NOMO-1 treated with dmso at 0.1 percent for 144 hours (cell line): ENCODE results near the gene ARPC5L.
"Not testable (repeated sequence)": the region's sequence is repeated elsewhere in the genome, so short reads cannot be mapped to it uniquely, and the experiment has no call there.

Experiments
- DNase-seq: peaks from one replicate; lab custom pipeline; 2025; ENCODE audit not compliant: unreplicated experiment; lab: John Stamatoyannopoulos, UW

ARPC5L gene

DNA sequence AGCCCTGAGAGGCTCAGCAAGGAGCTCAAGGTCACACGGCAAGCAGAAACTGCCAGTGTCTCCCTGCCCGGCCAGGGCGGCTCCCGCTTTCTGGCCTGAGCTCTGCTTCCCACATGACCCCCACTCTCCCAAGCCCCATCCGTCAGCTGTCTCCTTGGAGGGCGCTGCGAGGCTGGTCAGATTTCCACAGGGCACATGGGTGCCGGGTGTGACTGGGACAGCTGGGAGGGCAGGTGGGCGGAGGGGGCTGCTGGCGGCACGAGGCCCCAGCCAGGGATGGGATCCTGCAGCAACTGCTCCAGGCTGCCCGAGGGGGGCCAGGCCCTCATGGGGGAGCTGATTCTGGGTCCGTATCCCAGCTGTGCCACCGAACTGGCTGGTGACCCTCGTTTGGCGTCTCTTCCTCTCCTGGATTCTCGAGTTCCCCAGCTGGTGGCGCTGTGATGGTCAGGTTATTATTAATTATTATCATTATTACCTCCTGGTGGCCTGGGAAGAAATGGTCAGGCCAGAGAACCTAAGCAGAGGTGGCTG is 21.6 kb upstream of the ARPC5L start:
- no peak for DNase-seq

DNA sequence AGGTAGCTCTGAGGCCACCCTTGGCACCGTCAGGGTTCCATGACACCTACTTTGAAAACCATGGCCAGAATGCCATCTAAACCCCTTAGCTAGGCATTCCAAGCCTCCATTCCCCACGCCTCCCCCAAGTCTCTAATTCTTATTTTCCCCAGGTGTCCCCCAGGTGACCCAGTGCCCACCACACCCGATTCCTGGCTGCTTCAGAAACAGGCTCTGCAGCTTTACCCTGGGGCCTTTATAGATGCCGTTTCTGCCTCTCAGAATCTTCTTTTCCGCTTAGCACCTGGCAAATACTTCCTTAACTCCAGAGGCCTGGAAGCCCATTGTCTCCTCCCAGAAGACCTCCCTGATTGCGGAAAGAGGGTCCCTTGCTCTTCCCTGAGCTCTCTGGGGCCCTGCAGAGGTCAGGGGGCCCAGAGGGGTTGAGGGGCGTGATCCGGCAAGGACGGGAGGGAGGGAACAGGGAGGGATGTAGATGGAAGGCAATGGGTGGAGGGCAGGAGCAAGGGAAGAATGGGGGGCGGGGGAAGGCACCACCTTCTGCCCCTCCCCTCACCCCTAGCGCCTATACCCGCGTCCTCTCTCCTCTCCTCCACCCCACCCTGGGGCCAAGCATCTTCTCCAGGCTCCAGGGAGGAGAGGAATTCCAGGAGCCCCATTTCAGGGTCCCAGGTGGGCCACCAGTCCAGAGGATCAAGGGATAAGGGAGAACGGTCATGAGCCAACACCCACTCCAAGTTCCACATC is 20.7 kb upstream of the ARPC5L start:
- no peak for DNase-seq

DNA sequence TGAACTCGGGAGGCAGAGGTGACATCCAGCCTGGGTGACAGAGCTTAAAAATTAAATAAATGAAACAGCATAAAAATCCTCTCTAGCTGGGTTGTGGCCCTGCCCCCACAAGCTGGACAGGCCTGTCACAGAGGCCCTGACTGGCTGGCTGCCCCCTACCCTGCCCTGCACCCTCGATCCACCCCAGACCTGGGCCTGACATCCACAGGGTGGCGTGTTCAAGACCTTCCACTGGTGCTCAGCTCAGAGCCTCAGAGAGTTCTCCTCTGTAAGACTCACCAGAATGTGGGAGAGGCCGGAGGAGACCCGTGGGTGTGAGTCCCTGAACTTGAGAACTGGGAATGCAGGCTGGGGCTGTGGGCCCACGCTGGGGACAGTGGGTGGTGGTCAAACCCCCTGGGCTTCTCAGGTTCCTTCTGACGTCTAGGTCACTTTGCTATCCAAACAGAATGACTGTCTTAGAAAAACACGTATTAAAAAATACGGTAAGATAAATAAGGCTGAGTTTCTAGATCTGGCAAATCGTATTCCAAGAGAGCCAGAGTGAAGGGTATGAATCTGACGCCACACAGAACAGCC is 18.4 kb upstream of the ARPC5L start:
- DNase-seq = no peak

DNA sequence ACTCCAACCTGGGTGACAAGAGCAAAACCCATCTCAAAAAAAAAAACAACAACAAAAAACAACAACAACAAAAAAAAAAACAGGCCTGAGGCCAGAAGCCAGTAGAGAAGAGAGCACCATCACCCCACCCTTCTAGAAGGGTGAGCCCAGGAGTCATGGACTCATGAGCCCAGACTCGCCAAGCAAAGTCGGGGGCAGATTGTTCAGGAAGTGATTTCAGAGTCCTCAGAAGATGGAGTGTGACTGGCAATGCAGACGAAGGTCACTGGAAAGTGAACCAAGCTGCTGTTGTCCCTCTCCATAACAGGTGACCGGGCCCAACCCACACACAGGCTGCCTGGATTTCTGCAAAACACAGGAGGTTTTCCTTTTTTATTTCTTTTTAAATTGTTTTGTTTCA is 17.6 kb upstream of the ARPC5L start:
- no peak for DNase-seq

DNA sequence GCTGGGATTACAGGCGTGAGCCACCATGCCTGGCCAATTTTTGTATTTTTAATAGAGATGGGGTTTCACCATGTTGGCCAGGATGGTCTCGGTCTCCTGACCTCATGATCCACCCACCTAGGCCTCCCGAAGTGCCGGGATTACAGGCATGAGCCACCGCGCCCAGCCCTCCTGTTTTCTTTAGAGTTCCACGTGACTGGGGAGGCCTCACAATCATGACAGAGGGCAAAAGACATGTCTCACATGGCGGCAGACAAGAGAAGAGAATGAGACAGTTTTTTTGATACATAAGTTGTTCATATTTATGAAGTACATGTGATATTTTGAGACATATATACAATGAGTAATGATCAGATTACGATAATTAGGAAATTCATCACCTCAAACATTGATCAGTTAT is 15.5 kb upstream of the ARPC5L start:
- DNase-seq = not testable (repeated sequence)

DNA sequence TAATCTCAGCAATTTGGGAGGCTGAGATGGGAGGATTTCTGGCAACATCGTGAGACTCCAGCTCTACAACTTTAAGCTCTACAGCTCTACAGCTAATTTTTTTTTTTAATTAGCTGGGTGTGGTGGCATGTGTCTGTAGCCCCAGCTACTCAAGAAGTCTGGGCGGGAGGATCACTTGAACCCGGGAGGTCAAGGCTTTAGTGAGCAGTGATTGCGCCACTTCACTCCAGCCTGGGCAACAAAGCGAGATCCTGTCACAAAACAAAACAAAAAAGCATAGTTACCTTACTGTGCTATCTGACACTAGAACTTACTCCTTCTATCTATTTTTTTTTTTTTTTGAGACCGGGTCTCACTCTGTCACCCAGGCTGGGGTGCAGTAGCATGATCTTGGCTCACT is 15.0 kb upstream of the ARPC5L start:
- no peak for DNase-seq

DNA sequence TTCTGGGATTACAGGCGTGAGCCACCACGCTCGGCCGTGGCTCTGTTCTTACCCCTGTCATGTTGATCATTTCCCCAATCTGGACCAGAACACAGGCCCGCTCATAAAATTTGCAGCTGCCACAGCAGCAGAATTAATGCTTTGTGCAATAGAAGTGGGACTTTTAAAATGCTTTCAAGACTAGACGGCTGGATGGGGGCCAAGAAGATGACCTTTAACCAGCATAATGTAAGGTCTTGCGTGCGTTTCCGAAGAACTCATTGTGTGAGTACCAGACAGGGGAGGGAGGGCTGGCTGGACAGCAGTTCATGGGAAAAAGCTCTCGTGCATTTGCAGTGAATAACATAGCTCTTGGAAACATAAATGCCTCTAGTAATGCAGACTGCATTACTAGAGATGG is 12.1 kb upstream of the ARPC5L start:
- DNase-seq = no peak

DNA sequence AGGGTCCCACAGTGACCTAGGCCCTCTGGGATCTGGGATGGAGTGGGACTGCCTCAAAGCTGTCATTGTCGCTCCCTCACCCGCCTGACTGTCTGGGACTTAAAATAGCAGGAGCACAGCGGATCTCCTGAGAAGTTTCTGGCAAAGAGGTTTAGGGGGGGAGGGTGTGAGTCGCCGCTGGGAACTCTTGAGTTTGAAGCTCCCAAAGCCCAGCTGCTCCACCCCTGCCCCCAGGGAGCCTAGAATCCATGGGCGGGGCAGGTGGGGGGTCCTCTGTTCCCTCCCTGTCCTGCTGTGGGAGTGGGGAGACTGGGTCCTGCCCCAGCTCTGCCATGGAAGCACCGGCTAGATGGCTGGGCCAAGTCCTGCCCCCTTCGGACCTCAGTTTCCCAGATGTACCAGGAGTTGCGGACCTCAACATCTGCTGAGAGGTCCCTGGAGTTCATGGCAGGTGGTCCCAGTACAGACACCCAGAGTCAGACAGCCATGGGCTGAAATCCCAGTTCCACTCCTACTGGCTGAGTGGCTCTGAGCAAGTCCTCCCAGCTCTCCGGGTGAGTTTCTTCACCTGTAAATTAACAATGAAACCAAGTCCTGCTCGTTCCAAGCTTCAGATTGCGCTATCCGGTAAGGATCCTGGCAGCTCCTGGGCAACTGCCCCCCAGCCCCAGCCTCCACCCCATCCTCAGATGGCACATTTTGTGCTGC is 9.7 kb upstream of the ARPC5L start:
- no peak for DNase-seq

DNA sequence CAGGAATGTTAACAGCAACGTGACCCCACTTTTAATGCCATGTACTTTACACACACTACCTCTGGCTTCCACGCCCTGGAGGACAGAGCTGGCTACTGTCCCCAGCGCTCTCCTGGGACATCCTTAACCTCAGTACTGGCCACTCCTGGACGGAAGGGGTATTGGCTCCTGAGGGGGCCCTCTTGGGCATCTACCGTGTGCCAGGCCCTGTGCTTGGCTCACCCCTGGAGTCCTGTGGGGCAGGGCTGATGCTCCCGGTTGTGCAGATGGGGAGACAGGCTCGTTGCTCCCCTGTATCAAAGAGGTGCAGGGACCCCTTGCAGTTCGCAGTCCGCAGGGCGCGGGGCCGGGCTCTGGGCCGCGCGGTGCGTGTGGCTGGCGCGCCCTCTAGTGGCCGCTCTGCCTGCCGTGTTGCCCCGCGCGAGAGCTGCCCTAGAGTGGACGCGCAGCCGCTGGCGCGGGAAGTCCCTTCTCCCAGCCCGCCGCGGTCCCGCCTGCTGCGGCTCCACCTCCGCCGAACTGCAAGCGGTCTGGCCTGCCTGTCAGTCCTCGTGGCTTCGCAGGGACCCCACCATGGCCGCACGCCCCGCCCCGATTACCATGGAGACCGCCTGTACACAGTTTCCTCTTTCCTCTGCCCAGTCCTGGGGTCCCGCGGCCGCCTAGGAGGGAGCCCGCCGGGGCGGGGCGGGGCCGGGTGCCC is 8.9 kb upstream of the ARPC5L start, which contains the start of gene WDR38:
Gene WDR38, plus strand, starts transcription at position 632 of the 703 bp plus-strand sequence. CDS start 72 bp downstream, outside the sequence.
- peak; percentile 64 for DNase-seq

DNA sequence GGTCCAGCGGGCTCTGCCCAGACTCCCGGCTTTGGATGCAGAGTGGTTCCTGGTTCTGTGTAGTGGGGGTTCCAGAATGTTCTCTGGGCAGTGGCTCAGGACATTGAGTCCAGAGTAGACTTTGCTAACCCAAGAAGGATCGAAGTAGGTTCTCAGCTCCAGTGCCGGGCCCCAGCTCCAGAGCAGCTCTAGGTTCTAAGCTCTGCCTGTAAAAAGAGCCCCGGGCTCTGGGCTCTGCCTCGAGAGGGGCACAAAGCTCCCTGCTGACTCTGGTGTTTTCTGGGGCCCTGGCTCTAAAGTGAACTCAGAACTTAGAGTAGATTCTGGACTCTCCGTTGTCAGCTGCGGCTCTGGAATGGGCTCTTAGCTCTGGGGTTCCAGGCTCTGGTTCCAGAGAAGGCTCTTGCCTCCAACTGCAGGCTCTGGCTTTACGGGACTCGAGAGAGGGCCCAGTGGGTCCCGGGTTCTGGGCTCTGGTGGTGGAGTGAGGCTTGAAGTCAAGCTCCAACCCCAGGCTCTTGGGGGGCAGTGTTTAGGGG is 8.3 kb upstream of the ARPC5L start:
- DNase-seq = no peak

DNA sequence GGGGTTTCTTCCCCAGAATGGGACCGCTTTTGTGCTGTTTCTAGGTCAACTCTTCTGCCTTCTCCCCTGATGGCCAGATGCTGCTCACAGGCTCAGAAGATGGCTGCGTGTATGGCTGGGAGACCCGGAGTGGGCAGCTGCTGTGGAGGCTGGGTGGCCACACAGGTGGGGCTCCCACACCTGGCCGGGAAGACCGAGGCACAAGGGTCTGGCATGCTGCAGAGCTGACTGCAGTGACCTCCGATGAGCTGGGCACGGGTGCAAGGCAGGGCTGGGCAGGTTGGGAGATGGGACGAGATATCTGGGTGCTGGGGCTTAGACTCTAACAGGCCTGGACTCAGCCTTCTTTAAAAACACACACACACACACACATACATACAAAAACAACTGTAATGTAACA is 7.8 kb upstream of the ARPC5L start:
- DNase-seq = no peak

DNA sequence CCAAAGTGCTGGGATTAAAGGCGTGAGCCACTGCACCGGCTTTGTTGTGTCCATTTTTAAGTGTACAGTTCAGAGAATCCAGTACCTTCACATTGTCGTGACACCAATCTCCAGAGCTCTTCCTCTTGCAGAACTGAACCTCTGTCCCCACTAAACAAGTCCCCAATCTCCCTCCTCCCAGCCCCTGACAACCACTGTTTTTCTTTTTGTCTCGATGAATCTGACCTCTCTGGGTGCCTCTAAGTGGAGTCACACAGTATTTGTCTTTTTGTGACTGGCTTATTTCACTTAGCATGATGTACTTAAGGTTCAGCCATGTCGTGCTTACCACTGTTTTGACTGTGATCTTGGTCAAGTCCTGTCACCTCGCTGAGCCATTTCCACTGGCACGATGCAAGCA is 7.1 kb upstream of the ARPC5L start:
- DNase-seq = no peak

DNA sequence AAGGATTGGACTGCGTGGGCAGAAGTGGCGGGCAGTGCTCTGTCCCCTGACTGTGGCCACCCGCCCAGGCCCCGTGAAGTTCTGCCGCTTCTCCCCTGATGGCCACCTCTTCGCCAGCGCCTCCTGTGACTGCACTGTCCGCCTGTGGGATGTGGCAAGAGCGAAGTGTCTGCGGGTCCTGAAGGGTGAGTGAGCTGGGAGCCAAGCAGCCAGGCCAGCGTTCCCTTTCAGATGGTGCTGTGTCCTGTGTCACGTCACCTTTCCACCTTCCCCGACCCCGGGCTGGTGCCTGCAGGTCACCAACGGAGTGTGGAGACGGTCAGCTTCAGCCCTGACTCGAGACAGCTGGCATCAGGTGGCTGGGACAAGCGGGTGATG is 6.4 kb upstream of the ARPC5L start:
- DNase-seq = no peak

DNA sequence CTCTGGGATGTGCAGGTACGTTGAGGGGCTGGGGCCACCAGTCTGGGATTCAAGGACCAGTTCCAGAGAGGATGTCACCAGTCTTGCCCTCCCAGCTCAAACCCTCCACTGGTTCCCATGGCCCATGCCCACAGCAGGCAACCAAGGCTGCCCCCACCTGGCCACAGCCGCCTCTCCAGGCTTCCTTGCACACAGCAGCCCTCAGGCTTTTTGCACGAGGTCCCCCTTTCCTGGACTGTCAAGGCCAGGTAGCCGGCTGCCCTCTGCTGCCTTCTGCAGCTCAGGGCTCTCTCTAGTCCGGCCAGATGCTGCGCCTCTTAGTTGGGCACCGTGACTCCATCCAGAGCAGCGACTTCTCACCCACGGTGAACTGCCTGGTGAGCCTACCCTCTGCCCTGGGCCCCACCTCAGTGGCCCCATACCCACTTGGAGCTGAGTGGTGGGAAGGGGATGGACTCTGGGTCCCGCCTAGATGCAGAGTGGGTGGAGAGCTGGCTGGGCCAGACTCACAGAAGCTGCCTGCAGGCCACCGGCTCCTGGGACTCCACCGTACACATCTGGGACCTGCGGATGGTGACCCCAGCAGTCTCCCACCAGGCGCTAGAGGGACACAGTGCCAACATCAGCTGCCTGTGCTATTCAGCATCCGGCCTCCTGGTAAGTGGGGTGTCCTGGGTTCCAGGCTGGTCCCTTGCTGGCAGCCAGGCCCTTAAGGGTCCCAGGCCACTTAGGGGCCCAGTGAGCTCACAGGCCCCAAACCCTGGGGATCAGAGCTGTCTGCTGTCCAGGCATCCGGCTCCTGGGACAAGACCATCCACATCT is 5.8 kb upstream of the ARPC5L start:
- DNase-seq = peak; percentile 33

DNA sequence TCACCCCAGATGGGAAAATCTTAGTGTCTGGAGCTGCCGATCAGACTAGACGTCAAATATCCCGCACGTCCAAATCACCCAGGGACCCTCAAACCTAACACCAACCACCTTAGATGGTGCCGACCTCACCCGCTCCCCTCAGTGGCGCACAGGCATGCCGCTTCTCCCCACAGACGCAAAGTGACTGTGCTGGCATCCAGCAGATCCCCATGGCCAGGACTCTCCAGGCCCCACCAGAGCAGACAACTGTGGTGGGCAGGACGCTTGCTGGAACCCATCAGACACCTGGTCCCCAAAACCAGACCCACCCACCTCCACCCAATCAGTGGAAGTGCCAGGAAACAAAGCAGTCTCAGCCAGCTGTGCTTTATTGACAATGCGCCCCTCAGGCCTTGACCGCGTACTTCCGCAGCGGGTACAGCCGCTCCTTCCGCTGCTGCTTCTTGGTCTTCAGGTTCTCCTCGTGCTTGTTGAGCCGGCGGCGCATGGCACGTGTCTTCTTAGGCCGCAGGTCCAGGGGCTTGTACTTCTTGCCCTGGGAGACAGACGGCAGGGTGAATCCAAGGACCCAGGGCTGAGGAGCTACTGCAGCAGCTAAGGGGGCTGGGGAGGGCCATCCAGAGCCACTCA is 4.3 kb upstream of the ARPC5L start:
- DNase-seq = no peak

DNA sequence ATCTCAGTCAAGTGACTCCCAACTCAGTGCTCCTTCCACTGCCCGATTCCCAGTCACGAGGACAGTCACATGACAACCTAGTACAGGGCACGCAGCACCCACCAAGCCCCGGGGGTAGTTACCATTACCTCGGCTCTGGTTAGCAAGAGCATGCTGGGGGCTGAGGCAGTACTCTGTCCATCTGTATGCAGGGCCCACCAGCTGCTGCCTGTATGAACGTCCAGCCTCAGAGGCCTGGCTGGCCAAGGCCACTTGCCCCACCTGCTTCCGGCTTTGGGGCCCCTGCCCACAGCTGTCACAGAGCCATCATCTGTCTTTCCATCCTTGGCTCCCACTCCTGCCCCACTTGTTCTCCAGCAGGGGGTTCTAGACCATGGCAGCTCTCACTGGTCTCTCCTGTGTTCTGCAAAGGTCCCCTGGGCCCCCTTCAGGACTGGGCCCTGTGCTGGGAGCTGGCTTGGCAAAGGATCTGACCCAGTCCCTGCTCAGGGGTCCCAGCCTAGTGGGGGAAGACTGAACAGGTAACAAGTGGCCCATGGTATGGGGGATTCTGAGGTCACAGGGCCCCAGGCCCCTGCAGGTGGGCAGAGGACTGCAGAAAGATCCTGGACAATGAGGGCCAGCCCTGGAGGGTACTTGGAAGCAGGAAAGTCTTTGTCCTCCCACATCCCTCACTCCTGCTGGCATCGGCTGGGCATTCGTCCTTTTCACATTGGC is 3.4 kb upstream of the ARPC5L start:
- no peak for DNase-seq

DNA sequence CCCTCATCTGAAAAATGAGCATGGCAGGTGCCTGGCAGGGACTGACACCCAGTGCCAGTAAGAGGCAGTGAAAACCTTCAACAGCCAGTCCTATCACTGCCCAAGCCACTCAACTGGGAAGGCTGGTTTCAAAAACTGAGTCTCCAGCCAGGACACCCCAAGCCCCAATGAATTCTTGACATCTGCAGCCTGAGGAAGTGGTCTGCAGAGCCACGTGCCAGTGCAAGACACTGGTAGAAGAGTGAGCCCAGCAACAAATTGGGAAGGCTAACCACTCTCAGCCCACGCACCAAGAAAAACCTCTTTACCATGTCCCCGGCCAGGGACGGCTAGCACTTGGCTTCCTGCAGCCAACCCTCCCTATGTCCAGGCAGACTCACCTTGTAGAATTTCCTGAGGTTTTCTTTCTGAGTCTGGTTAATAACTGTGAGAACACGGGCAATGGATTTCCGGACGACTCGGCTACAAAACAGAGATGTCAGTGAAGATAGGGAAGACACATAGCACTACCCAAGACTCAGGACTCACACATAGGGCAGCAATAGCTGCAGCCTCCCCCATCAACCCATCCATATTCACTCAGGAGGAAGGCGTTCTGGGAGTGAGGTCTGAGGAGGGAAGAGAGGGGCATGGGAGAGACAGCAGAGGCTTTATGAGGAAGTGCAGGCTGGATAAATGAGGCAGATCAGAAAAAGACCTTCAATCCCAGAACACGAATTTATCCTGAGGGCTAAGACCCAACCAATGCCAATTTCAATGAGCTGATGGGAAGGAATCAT is 1.9 kb upstream of the ARPC5L start:
- no peak for DNase-seq

DNA sequence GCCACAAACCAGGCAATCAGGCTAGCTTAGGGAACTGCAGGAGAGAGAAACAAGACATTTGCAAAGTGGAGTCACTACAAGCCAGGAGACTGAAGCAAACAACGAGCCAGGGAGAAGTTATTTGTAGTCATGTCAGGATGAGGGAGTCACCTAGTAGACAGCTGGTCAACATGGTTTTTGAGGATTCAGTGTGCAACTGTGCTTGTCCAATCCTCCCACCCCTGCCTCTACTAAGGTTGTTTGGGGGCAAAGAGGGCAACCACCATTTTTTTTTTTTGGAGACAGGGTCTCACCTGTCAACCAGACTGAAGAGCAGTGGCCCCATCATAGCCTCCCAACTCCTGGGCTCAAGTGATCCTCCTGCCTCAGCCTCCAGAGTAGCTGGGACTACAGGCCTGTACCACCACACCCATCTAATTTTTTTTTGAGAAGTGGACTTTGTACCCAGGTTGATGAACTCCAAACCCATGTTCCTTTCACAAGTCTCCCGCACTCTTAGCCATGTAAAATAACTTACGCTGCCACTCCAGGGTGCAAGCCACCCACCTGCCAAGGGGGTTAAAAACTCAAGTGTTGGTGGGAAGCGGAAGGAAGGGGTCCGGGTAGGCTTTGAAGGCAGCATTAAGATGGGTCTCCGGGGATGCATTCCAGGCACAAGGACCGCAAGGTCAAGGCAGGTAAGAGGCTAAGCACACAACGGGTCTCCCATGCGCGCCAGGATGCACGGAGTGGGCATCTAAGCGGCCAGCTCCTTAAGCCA is 1.2 kb upstream of the ARPC5L start:
- no peak for DNase-seq
